ENCODE results near the gene GNG13.

GNG13 gene

GRCh38 chr16:813204-813915 is 12.8 kb upstream of the GNG13 start:
- peak in 11 of 14 donors; percentile 18 to 70 (median 25) for DNase-seq

- DNase-seq, result no peak
Observed at GRCh38 chr16:808085-808386, 7.5 kb upstream of the GNG13 start.

GRCh38 chr16:807347-808084 is 7.0 kb upstream of the GNG13 start:
- DNase-seq, result peak; percentile 24 to 90 (median 82)

- no peak for DNase-seq
Observed at GRCh38 chr16:805474-805873, 4.9 kb upstream of the GNG13 start.

- no peak for DNase-seq
Observed at GRCh38 chr16:804193-805048, 3.9 kb upstream of the GNG13 start.

GRCh38 chr16:803754-804080 is 3.2 kb upstream of the GNG13 start:
- no peak for DNase-seq

GRCh38 chr16:802914-803753 is 2.6 kb upstream of the GNG13 start:
- no peak for DNase-seq

GRCh38 chr16:802461-802860 is 1.9 kb upstream of the GNG13 start:
- no peak for DNase-seq

GRCh38 chr16:801584-802363 is 1.2 kb upstream of the GNG13 start:
- DNase-seq, result no peak

- no peak for DNase-seq
Observed at GRCh38 chr16:800834-801511, 439 bp upstream of the GNG13 start.

GRCh38 chr16:799111-799947 is 1.2 kb downstream of the GNG13 start:
- no peak for DNase-seq

GRCh38 chr16:798666-799065 is 1.9 kb downstream of the GNG13 start:
- DNase-seq, result no peak

GRCh38 chr16:797686-798085 is 2.8 kb downstream of the GNG13 start:
- no peak for DNase-seq

GRCh38 chr16:797120-797420 is 3.5 kb downstream of the GNG13 start:
- DNase-seq, result no peak

GRCh38 chr16:796296-797119 is 4.0 kb downstream of the GNG13 start:
- no peak for DNase-seq

- DNase-seq, result no peak
Observed at GRCh38 chr16:795580-796229, 4.8 kb downstream of the GNG13 start.

- DNase-seq, result no peak
Observed at GRCh38 chr16:794853-795466, 5.6 kb downstream of the GNG13 start.

- no peak for DNase-seq
Observed at GRCh38 chr16:794091-794822, 6.3 kb downstream of the GNG13 start.

All from C1 segment of cervical spinal cord (tissue), 14 donors.